B cell (primary cell): Measurements from ENCODE around the gene RAC3. TPM values are rescaled to one million over a fixed set of nuclear protein-coding genes. Genes with fewer than 3 reads are reported as not detected.

Experiments
- ATAC-seq: fragments of 200-7000 bp; cut with Tn5 transposase; one replicate; pipeline ENCODE4 v1.10.0; 2021; ENCODE audit warnings: low read depth, mild to moderate bottlenecking, moderate number of reproducible peaks, moderate library complexity
- CTCF ChIA-PET: fragments of 350-600 bp; sonication (Branson Sonifier 250); formaldehyde crosslinking; loops from one replicate; lab custom pipeline; 2021; ENCODE audit warnings: antibody characterized with exemption, inconsistent platforms; lab: Charles Lee
- POLR2A ChIA-PET: fragments of 350-600 bp; sonication (Branson Sonifier 250); formaldehyde crosslinking; loops from one replicate; lab custom pipeline; 2021; ENCODE audit warnings: antibody characterized with exemption; lab: Charles Lee
- DNase-seq: peaks from one replicate; pipeline ENCODE4 v3.0.0; 2013
- H2AFZ ChIP-seq: 2 replicates; pipeline ENCODE4 v1.6.1; 2012; ENCODE audit warnings: mild to moderate bottlenecking, low read depth, low read length; ENCODE audit not compliant: insufficient read depth, poor library complexity, severe bottlenecking
- H3K27ac ChIP-seq, 2 donors: 1 replicate in 1 of 2; 2 replicates in 1 of 2; pipeline ENCODE4 v1.5.1; 2012 to 2013; ENCODE audit warnings: low read length in 2 of 2, mild to moderate bottlenecking in 2 of 2, moderate library complexity in 1 of 2
- H3K27me3 ChIP-seq, 4 experiments: fragments of 200-600 bp in 1 of 4; sonication (generic) in 1 of 4; replicated peaks in 1 of 4; 1 replicate in 2 of 4; 2 replicates in 2 of 4; pipeline versions ENCODE4 v1.6.1 to v1.7.0; 2013 to 2016; ENCODE audit warnings: low read length in 3 of 4, mild to moderate bottlenecking in 2 of 4, mixed read lengths in 1 of 4, moderate library complexity in 1 of 4; ENCODE audit not compliant: insufficient read depth in 4 of 4, control insufficient read depth in 3 of 4; ENCODE audit errors: control extremely low read depth in 1 of 4
- H3K36me3 ChIP-seq, 2 experiments: replicated peaks in 1 of 2; 1 replicate in 1 of 2; 2 replicates in 1 of 2; pipeline versions ENCODE4 v1.6.1 to v1.7.1; 2013; ENCODE audit warnings: low read length in 1 of 2; ENCODE audit not compliant: insufficient read depth in 2 of 2, control insufficient read depth in 1 of 2; ENCODE audit errors: control extremely low read depth in 1 of 2, extremely low read depth in 1 of 2
- H3K4me1 ChIP-seq, 2 donors: fragments of 200-600 bp in 1 of 2; sonication (generic) in 1 of 2; 1 replicate in 1 of 2; 2 replicates in 1 of 2; pipeline versions ENCODE4 v1.5.1 to v1.6.1; 2013 to 2017; ENCODE audit warnings: low read length in 2 of 2; ENCODE audit not compliant: control insufficient read depth in 2 of 2, insufficient read depth in 2 of 2
- H3K4me2 ChIP-seq: replicated peaks from 2 replicates; pipeline ENCODE3; 2012; ENCODE audit warnings: mild to moderate bottlenecking, low read depth, low read length; ENCODE audit not compliant: poor library complexity, severe bottlenecking
- H3K4me3 ChIP-seq, 5 experiments: fragments of 200-600 bp in 1 of 5; sonication (generic) in 1 of 5; 1 replicate in 3 of 5; 2 replicates in 2 of 5; pipeline versions ENCODE4 v1.5.1 to v1.7.0; 2011 to 2016; ENCODE audit warnings: low read length in 4 of 5, mild to moderate bottlenecking in 4 of 5, low read depth in 2 of 5, control low read depth in 1 of 5, moderate library complexity in 1 of 5; ENCODE audit not compliant: insufficient read depth in 1 of 5; ENCODE audit errors: control extremely low read depth in 1 of 5, extremely low read depth in 1 of 5
- H3K79me2 ChIP-seq: fragments of 200-600 bp; sonication (generic); one replicate; pipeline ENCODE4 v1.6.0; 2016; ENCODE audit warnings: low read length; ENCODE audit not compliant: control insufficient read depth, insufficient read depth
- H3K9ac ChIP-seq: fragments of 200-600 bp; sonication (generic); 2 replicates; pipeline ENCODE4 v1.6.1; 2017; ENCODE audit warnings: mild to moderate bottlenecking, low read length, moderate library complexity
- H3K9me3 ChIP-seq, 3 donors: one replicate each; pipeline versions ENCODE4 v1.6.1 to v1.7.1; 2013; ENCODE audit warnings: low read length in 2 of 3; ENCODE audit not compliant: control insufficient read depth in 2 of 3, insufficient read depth in 1 of 3; ENCODE audit errors: control extremely low read depth in 1 of 3
- H4K20me1 ChIP-seq: 2 replicates; pipeline ENCODE4 v1.6.0; 2012; ENCODE audit warnings: mild to moderate bottlenecking, low read length; ENCODE audit not compliant: insufficient read depth, control insufficient read depth, poor library complexity, severe bottlenecking
- H3K27ac Mint-ChIP-seq: one replicate; pipeline ENCODE4 v1.8.0; 2021; ENCODE audit warnings: mixed read lengths
- H3K27me3 Mint-ChIP-seq: one replicate; pipeline ENCODE4 v1.8.0; 2021; ENCODE audit warnings: mixed read lengths
- H3K4me1 Mint-ChIP-seq: one replicate; pipeline ENCODE4 v1.8.0; 2021; ENCODE audit warnings: mixed read lengths
- H3K4me3 Mint-ChIP-seq: one replicate; pipeline ENCODE4 v1.8.0; 2021; ENCODE audit warnings: mixed read lengths
- H3K9me3 Mint-ChIP-seq: one replicate; pipeline ENCODE4 v1.8.0; 2022; ENCODE audit warnings: mixed read lengths; ENCODE audit not compliant: insufficient read depth
- EZH2 ChIP-seq: IDR thresholded peaks from 2 replicates; pipeline ENCODE4 v1.6.1; 2012; ENCODE audit warnings: borderline replicate concordance, low read depth, mild to moderate bottlenecking, moderate library complexity, low read length; ENCODE audit not compliant: insufficient read depth, poor library complexity, severe bottlenecking
- WGBS: methylation state at CpG from one replicate; pipeline ENCODE4 v1.1.5; 2013; ENCODE audit warnings: missing lambda C conversion rate; ENCODE audit not compliant: insufficient coverage; 5-methylcytosine and 5-hydroxymethylcytosine counted together
- intact Hi-C: fragments of 100-400 bp; cut with micrococcal nuclease; formaldehyde crosslinking; loops from one replicate; pipeline ENCODE4 v1.10.0; 2022
- polyA plus RNA-seq: library from polyadenylated mRNA; depleted of rRNA; stranded (reverse); fragments of >200 nt; gene quantifications from 2 replicates; pipeline ENCODE4 v1.2.3, GENCODE V29; 2012
- total RNA-seq, 2 donors: library from RNA; stranded (reverse); fragments of 120-200 nt in 1 of 2; gene quantifications; 1 replicate in 1 of 2; 2 replicates in 1 of 2; pipeline versions ENCODE4 v1.2.3 to v1.2.4, GENCODE V29; 2013 to 2022
- TF ChIP-seq, protein P1 (sequence below): fragments of 200-600 bp; IDR thresholded peaks from one replicate; pipeline ENCODE4 v1.8.0; 2022; ENCODE audit warnings: antibody characterized with exemption, mild to moderate bottlenecking

The RAC3 gene
- total and polyA plus RNA-seq, 2 donors (not counting 1 experiment from before 2014, with no cell fraction given), result 0.62 to 2.0 TPM

DNA sequence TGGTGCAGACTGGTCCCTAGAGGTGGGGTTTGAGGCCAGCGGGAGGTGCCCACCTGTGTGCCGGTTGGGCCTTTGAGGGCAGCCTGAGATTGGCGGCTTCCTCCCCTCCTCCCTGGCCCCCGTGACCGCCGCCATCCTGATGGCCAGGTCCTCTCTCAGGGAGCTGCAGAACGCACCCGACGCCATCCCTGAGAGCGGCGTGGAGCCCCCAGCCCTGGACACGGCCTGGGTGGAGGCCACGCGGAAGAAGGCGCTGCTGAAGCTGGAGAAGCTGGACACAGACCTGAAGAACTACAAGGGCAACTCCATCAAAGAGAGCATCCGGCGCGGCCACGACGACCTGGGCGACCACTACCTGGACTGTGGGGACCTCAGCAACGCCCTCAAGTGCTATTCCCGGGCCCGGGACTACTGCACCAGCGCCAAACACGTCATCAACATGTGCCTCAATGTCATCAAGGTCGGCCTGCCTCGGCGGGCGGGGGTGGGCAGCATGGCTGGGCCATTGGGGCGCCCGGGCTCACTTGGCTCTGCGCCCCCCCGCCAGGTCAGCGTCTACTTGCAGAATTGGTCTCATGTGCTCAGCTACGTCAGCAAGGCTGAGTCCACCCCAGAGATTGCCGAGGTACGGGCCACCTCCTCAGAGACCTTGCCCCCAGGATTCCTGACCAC lies 23.0 kb downstream of the RAC3 start:
- Histone ChIP-seq H3K36me3 (peaks cover 0 to 38% of the 10 kb centered on the region in 2 experiments), H3K9me3 (no peaks in the 10 kb centered on the region), H3K79me2 (peaks cover 29% of the 10 kb centered on the region), H3K27ac (no peak overlapping the region), H4K20me1 (peaks cover 19% of the 10 kb centered on the region), H3K4me3 (no peak overlapping the region), H3K27me3 (no peaks in the 10 kb centered on the region), H3K9ac (no peak overlapping the region), H3K4me1 (peaks cover 20 to 34% of the 10 kb centered on the region in 2 donors), H2AFZ (no peak overlapping the region), H3K4me2 (no peak overlapping the region)
- no peak for DNase-seq
- Mint-ChIP-seq H3K9me3 (no peaks in the 10 kb centered on the region), H3K27ac (no peak overlapping the region), H3K4me3 (peak overlapping the region; percentile 41), H3K27me3 (no peaks in the 10 kb centered on the region), H3K4me1 (peaks cover 11% of the 10 kb centered on the region)
- POLR2A ChIA-PET, result no interaction called here
- CTCF ChIA-PET, result interaction anchor here (1.2 to 1.6 kb wide), 2 partner anchors 11 to 95 kb away, joined by 3 to 4 read pairs; partner anchors contain the start of gene DUS1L
- WGBS, result 98% methylated on average over 38 of the region's 38 CpGs
- no peak for TF ChIP-seq EZH2
- TF ChIP-seq, protein P1, sequence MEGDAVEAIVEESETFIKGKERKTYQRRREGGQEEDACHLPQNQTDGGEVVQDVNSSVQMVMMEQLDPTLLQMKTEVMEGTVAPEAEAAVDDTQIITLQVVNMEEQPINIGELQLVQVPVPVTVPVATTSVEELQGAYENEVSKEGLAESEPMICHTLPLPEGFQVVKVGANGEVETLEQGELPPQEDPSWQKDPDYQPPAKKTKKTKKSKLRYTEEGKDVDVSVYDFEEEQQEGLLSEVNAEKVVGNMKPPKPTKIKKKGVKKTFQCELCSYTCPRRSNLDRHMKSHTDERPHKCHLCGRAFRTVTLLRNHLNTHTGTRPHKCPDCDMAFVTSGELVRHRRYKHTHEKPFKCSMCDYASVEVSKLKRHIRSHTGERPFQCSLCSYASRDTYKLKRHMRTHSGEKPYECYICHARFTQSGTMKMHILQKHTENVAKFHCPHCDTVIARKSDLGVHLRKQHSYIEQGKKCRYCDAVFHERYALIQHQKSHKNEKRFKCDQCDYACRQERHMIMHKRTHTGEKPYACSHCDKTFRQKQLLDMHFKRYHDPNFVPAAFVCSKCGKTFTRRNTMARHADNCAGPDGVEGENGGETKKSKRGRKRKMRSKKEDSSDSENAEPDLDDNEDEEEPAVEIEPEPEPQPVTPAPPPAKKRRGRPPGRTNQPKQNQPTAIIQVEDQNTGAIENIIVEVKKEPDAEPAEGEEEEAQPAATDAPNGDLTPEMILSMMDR, result no peak
- ATAC-seq, result no peak
- intact Hi-C loops, result no loop called here
